Measurements from ENCODE around the gene SLC35A3. TPM values are rescaled to one million over a fixed set of nuclear protein-coding genes. Genes with fewer than 3 reads are reported as not detected.

Gene SLC35A3
- total RNA-seq, 1 donor from 2014 or later: 14.7 TPM

GRCh38 chr1:100065969-100066227 lies 96.1 kb downstream of the SLC35A3 start:
- no peak for DNase-seq (ENCODE audit: low spot score)
- H3K27me3 Mint-ChIP-seq (ENCODE audit: low read depth): no peaks in the 10 kb centered on the region
- H3K4me3 Mint-ChIP-seq (ENCODE audit: unreplicated experiment): no peak overlapping the region
- no peaks in the 10 kb centered on the region for H3K4me1 Mint-ChIP-seq (ENCODE audit: low read depth)
- H3K27ac Mint-ChIP-seq (ENCODE audit: unreplicated experiment): no peak overlapping the region
- no peak for TF ChIP-seq CTCF (IDR thresholded peaks at IDR 0.05)
- H3K36me3 Mint-ChIP-seq (ENCODE audit: low read depth): peaks cover 38% of the 10 kb centered on the region
- no peaks in the 10 kb centered on the region for H3K9me3 Mint-ChIP-seq (ENCODE audit: low read depth)

- H3K4me1 Mint-ChIP-seq (ENCODE audit: low read depth): no peaks in the 10 kb centered on the region
- no peak for DNase-seq (ENCODE audit: low spot score)
- no peaks in the 10 kb centered on the region for H3K9me3 Mint-ChIP-seq (ENCODE audit: low read depth)
- H3K4me3 Mint-ChIP-seq (ENCODE audit: unreplicated experiment): no peak overlapping the region
- no peaks in the 10 kb centered on the region for H3K27me3 Mint-ChIP-seq (ENCODE audit: low read depth)
- no peak overlapping the region for H3K27ac Mint-ChIP-seq (ENCODE audit: unreplicated experiment)
- H3K36me3 Mint-ChIP-seq (ENCODE audit: low read depth): peaks cover 43% of the 10 kb centered on the region
- no peak for TF ChIP-seq CTCF (IDR thresholded peaks at IDR 0.05)
Observed at GRCh38 chr1:100070201-100070939, 100.6 kb downstream of the SLC35A3 start.

- H3K27ac Mint-ChIP-seq (ENCODE audit: unreplicated experiment): no peak overlapping the region
- DNase-seq (ENCODE audit: low spot score): no peak
- H3K36me3 Mint-ChIP-seq (ENCODE audit: low read depth): peaks cover 42% of the 10 kb centered on the region
- no peaks in the 10 kb centered on the region for H3K4me1 Mint-ChIP-seq (ENCODE audit: low read depth)
- H3K4me3 Mint-ChIP-seq (ENCODE audit: unreplicated experiment): no peak overlapping the region
- H3K9me3 Mint-ChIP-seq (ENCODE audit: low read depth): no peaks in the 10 kb centered on the region
- H3K27me3 Mint-ChIP-seq (ENCODE audit: low read depth): no peaks in the 10 kb centered on the region
- no peak for TF ChIP-seq CTCF (IDR thresholded peaks at IDR 0.05)
Observed at GRCh38 chr1:100073531-100073930, 103.7 kb downstream of the SLC35A3 start.

GRCh38 chr1:100074604-100075395 lies 105.0 kb downstream of the SLC35A3 start:
- H3K27ac Mint-ChIP-seq (ENCODE audit: unreplicated experiment): no peak overlapping the region
- TF ChIP-seq CTCF (IDR thresholded peaks at IDR 0.05): no peak
- H3K4me1 Mint-ChIP-seq (ENCODE audit: low read depth): no peaks in the 10 kb centered on the region
- DNase-seq (ENCODE audit: low spot score): no peak
- no peaks in the 10 kb centered on the region for H3K9me3 Mint-ChIP-seq (ENCODE audit: low read depth)
- peaks cover 44% of the 10 kb centered on the region for H3K36me3 Mint-ChIP-seq (ENCODE audit: low read depth)
- H3K4me3 Mint-ChIP-seq (ENCODE audit: unreplicated experiment): no peak overlapping the region
- no peaks in the 10 kb centered on the region for H3K27me3 Mint-ChIP-seq (ENCODE audit: low read depth)

- no peak for DNase-seq (ENCODE audit: low spot score)
- Mint-ChIP-seq H3K9me3 (ENCODE audit: low read depth) (no peaks in the 10 kb centered on the region), H3K4me1 (ENCODE audit: low read depth) (no peaks in the 10 kb centered on the region), H3K4me3 (ENCODE audit: unreplicated experiment) (no peak overlapping the region), H3K27ac (ENCODE audit: unreplicated experiment) (no peak overlapping the region), H3K36me3 (ENCODE audit: low read depth) (peaks cover 36% of the 10 kb centered on the region), H3K27me3 (ENCODE audit: low read depth) (no peaks in the 10 kb centered on the region)
- no peak for TF ChIP-seq CTCF (IDR thresholded peaks at IDR 0.05)
Observed at GRCh38 chr1:100075773-100076172, 106.0 kb downstream of the SLC35A3 start.

Measured in chondrocyte (in vitro differentiated cells).